ENCODE measurements around the gene TM4SF4. TPM values are rescaled to one million over a fixed set of nuclear protein-coding genes. Genes with fewer than 3 reads are reported as not detected.
"Not testable (repeated sequence)": the region's sequence is repeated elsewhere in the genome, so short reads cannot be mapped to it uniquely, and the experiment has no call there.

Gene TM4SF4, protein sequence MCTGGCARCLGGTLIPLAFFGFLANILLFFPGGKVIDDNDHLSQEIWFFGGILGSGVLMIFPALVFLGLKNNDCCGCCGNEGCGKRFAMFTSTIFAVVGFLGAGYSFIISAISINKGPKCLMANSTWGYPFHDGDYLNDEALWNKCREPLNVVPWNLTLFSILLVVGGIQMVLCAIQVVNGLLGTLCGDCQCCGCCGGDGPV
- total RNA-seq: not detected

DNA sequence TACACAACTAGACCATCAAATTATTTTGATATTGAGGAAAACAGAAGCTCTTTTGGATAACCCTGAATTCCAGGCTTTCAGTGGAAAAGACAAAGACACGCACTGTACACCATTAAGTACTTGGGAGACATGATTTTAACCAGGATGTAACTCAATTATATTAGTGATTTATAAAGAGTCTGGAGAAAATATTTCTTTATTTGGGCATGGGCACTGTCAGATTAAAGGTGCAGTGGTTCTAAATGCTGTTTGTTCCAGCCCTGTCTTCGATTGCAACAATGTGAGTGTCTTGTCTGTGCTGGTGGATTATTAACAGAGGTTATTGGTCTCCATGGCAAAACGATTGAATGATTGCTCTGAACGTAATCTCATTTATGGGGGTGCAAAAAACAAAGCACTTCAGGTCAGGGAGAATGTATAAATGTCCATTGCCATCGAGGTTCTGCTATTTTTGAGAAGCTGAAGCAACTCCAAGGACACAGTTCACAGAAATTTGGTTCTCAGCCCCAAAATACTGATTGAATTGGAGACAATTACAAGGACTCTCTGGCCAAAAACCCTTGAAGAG, at the start of gene TM4SF4:
Gene TM4SF4 (plus strand): TSS at position 448 of the 568 bp plus-strand sequence. CDS start 181 bp downstream, outside the sequence.
- no peak within 1 kb of the TSS for H3K4me3 ChIP-seq (ENCODE audit: low read length)
- H3K4me1 ChIP-seq (ENCODE audit: insufficient read depth, low read length): peaks cover 55% of the 10 kb centered on the region

DNA sequence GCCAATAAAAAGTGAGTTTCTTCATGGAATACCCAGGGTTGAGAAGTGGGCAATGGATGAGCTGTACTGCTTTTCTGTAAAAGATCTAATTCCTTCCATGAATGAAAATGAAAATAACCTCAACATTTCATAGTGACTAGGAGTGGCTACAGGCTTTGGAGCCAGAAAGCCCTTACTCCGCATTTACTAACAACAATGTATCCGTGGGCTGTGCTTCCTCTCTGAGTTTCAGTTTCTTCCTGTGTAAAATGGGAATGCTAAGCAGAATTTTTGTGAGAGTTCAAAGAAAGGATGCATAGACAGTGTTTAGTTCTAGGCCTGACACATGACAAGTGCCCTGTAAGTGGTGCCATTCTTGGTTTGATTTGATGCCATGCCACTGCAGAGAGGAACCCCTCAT, 49.6 kb upstream of the TM4SF4 start:
- Histone ChIP-seq H3K4me3 (ENCODE audit: low read length) (no peak overlapping the region), H3K9me3 (ENCODE audit: low read depth, low read length) (no peaks in the 10 kb centered on the region), H3K27me3 (ENCODE audit: insufficient read depth, low read length) (no peaks in the 10 kb centered on the region), H3K4me1 (ENCODE audit: insufficient read depth, low read length) (peaks cover 8% of the 10 kb centered on the region)

More for the DNA sequence above, at the start of gene TM4SF4:
- H3K27me3 ChIP-seq (ENCODE audit: insufficient read depth, low read length): no peaks in the 10 kb centered on the region
- H3K9me3 ChIP-seq (ENCODE audit: low read depth, low read length): no peaks in the 10 kb centered on the region

DNA sequence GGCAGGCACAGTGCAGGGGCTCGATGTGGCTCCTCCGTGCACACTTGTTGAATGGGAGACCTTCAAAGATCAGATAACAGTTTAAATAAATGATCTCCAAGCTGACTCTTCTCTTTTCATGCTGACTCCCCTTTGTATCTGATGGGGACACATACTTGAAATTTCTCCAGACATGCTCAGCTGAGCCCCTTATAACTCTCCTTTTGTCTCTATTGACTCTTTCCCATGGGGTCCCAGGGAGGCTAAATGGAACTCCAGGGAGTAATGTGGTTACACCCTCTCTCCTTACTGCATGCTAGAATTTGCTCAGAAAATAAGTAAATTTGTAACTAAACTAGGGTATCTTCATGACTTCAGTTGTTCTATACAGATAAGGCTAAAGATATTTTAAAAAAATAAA, 48.2 kb upstream of the TM4SF4 start:
- no peak overlapping the region for H3K4me3 ChIP-seq (ENCODE audit: low read length)
- H3K4me1 ChIP-seq (ENCODE audit: insufficient read depth, low read length): no peaks in the 10 kb centered on the region
- H3K9me3 ChIP-seq (ENCODE audit: low read depth, low read length): no peaks in the 10 kb centered on the region
- no peaks in the 10 kb centered on the region for H3K27me3 ChIP-seq (ENCODE audit: insufficient read depth, low read length)

DNA sequence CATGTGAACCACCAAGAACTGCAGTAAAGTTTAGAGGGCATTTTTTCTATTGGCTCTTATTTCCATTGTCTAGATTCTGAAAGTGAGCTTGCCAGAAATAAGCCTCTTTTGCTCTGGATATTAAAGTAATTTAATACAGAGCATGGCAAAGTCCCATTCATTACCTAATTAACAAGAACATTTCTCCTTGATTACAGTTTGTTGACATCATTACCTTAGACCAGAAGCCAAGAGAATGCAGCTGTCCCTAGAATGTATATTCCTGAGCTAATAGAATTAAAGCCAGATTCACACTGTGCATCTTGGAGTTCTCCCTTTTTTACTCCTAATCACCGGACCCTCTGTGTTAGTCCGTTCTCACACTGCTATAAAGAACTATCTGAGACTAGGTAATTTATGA, 46.4 kb upstream of the TM4SF4 start:
- Histone ChIP-seq H3K4me1 (ENCODE audit: insufficient read depth, low read length) (no peaks in the 10 kb centered on the region), H3K4me3 (ENCODE audit: low read length) (no peak overlapping the region), H3K27me3 (ENCODE audit: insufficient read depth, low read length) (no peaks in the 10 kb centered on the region), H3K9me3 (ENCODE audit: low read depth, low read length) (no peaks in the 10 kb centered on the region)

DNA sequence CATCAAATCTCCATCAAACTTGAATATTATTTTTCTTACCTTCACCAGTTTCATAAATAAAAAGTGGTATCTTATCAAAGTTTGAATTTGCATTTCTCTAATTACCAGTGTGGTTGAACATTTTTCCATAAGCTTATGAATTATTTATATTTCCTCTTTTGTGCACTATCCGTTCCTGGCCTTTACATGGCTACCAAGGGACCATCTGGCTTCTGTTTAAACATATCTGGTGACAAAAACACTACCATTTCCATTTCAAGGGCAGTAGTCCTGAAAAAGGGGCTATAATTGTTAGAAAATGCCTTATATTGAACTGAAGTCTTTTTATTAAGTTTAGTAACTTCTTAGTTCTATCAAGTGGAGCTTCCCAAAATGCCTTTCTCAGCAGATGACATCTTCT, 44.3 kb upstream of the TM4SF4 start:
- Histone ChIP-seq H3K27me3 (ENCODE audit: insufficient read depth, low read length) (no peaks in the 10 kb centered on the region), H3K4me3 (ENCODE audit: low read length) (no peak overlapping the region), H3K9me3 (ENCODE audit: low read depth, low read length) (no peaks in the 10 kb centered on the region), H3K4me1 (ENCODE audit: insufficient read depth, low read length) (no peaks in the 10 kb centered on the region)

DNA sequence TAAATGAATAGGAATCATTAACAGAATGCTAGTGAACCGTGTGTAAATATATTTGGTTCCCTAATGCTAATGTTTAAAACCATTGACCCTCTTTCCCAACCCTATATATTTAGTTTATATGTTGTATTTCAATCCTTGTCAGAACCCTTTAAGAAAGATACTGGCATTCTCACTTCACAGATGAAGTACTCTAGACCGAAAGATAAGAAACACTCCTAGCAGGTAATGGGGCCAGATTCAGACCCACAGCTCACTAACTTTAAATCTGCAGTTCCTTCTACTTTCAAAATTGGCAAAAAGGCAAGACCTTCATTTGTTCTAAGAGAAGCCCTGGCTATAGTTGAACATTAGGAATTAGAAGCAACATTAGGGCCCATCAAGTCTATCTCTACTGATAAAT, 42.3 kb upstream of the TM4SF4 start:
- Histone ChIP-seq H3K4me1 (ENCODE audit: insufficient read depth, low read length) (no peaks in the 10 kb centered on the region), H3K4me3 (ENCODE audit: low read length) (no peak overlapping the region), H3K27me3 (ENCODE audit: insufficient read depth, low read length) (no peaks in the 10 kb centered on the region), H3K9me3 (ENCODE audit: low read depth, low read length) (no peaks in the 10 kb centered on the region)

DNA sequence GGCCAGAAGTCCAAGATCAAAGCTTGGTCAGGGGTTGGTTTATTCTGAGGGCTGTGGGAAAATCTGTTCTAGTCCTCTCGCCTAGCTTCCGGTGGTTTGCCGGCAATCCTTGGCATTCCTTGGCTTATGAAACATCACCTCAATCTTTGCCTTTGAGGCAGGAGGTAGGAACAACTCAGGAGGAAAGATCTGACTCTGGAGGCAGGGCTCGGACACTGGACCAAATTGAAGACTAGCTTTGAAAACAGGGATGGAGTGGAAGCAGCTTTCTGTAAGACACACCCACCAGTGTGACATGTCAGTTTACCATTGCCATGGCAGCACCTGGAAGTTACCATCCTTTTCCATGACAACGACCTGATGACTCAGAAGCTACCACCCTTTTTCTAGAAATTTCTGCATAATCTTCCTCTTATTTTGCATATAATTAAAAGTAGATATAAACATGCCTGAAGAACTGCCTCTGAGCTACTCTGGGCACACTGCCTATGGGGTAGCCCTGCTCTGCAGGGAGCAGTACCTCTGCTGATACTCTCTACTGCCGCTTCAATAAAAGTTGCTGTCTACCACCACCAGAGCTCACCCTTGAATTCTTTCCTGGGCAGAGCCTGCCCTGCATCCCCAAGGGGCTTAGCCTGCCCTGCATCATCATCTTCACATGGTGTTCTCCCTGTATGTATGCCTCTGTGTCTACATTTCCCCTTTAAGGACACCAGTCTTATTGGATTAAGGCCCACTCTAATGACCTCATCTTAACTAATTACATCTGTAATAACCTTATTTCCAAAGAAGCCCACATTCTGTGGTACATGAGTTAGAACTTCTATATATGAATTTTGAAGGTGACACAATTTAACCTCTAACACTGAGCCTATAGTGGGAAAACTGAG, 38.3 kb upstream of the TM4SF4 start:
- Histone ChIP-seq H3K9me3 (ENCODE audit: low read depth, low read length) (no peaks in the 10 kb centered on the region), H3K27me3 (ENCODE audit: insufficient read depth, low read length) (no peaks in the 10 kb centered on the region), H3K4me3 (ENCODE audit: low read length) (no peak overlapping the region), H3K4me1 (ENCODE audit: insufficient read depth, low read length) (no peaks in the 10 kb centered on the region)

DNA sequence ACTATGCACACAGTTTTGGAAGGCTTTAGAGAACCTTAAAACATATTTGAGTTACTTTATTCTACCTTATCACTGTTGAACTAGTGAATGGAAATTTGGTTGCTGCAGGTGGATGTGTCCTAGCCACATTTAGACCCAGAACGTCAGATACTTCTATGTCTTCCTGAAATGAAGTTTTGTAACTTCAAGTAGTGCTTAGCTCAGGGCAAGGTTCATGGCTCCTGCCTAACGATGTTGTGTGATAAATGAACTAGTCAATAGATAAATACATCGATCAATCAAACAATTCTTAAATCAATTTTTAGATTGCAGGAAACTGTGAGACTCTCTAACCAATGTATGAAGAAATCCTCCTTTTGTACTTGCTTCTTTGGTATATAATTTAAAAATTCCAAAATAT, 37.2 kb upstream of the TM4SF4 start:
- Histone ChIP-seq H3K4me1 (ENCODE audit: insufficient read depth, low read length) (no peaks in the 10 kb centered on the region), H3K9me3 (ENCODE audit: low read depth, low read length) (no peaks in the 10 kb centered on the region), H3K27me3 (ENCODE audit: insufficient read depth, low read length) (no peaks in the 10 kb centered on the region), H3K4me3 (ENCODE audit: low read length) (no peak overlapping the region)

DNA sequence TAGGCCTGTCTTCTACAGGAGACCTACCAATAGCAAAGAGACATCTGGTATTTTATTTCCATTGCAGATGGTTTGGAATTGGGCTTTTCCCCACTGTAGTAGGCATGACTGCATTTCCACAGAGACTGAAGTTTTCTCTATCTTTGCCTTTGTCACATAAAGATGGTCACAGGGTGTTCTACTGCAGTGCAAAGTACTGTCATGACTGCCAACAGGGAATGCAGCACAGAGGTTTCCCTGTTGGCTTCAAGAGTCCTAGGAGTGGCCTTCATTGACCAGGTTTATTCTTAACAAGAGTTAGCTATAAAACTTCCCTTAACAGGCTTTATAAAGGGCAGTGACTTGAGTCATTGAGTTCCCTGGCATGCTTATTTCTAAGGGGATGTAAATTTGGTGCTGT, 36.8 kb upstream of the TM4SF4 start:
- peaks cover 2% of the 10 kb centered on the region for H3K4me1 ChIP-seq (ENCODE audit: insufficient read depth, low read length)
- H3K4me3 ChIP-seq (ENCODE audit: low read length): no peak overlapping the region
- no peaks in the 10 kb centered on the region for H3K27me3 ChIP-seq (ENCODE audit: insufficient read depth, low read length)
- H3K9me3 ChIP-seq (ENCODE audit: low read depth, low read length): no peaks in the 10 kb centered on the region

DNA sequence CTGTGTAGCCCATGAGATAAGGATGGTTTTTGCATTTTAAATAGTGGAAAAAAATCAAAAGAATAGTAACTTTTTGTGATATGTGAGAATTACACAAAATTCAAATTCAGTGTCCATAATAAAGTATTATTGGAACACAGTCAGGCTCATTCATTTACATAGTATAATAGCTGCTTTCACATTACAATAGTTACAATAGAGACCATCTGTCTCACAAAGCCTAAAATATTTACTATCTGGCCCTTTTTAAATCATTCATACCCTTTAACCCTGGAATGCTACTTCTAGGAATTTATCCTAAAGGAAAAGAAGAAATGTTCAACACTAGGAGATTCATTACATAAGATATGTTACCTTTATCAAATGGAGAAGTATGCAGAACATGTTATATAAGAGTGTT, 35.5 kb upstream of the TM4SF4 start:
- Histone ChIP-seq H3K4me1 (ENCODE audit: insufficient read depth, low read length) (peaks cover 15% of the 10 kb centered on the region), H3K27me3 (ENCODE audit: insufficient read depth, low read length) (no peaks in the 10 kb centered on the region), H3K4me3 (ENCODE audit: low read length) (no peak overlapping the region), H3K9me3 (ENCODE audit: low read depth, low read length) (no peaks in the 10 kb centered on the region)

DNA sequence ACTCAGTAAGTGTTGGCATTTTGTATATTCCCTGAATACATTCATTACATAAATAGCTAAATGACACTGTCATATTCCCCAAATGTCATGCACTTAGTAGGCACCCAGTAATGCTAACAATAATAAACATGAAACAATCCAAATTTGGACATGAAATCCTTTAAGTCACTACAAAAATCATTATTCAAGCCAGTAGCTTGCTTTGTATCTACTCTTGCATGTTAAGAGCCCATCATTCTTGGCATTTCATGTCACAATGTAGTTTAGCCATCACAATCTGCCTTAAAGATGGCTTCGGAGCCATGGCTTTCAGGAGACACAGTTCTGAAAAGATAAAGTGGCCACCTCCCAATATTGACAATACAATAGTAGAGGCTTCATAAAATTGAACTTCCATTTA, 32.9 kb upstream of the TM4SF4 start:
- Histone ChIP-seq H3K9me3 (ENCODE audit: low read depth, low read length) (no peaks in the 10 kb centered on the region), H3K4me1 (ENCODE audit: insufficient read depth, low read length) (peaks cover 15% of the 10 kb centered on the region), H3K27me3 (ENCODE audit: insufficient read depth, low read length) (no peaks in the 10 kb centered on the region), H3K4me3 (ENCODE audit: low read length) (no peak overlapping the region)

DNA sequence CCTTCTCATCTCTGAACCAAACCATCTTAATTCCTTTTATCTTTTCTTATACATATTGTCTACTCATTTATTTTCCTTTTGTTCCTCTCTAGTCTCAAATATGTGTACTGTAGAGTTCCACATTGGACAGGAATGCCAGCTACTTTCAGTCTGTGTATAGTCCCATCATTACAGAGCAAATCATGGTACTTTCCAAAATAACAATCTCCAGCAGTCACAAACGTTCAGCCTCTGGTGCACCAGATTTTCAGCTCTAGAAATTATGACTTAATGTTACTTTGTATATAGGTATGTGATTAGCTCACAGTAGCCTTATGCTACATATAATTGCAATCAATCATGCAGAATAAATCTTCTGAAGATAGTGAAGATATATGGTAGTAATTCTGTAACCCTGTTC, 32.5 kb upstream of the TM4SF4 start:
- peaks cover 18% of the 10 kb centered on the region for H3K4me1 ChIP-seq (ENCODE audit: insufficient read depth, low read length)
- no peaks in the 10 kb centered on the region for H3K27me3 ChIP-seq (ENCODE audit: insufficient read depth, low read length)
- no peaks in the 10 kb centered on the region for H3K9me3 ChIP-seq (ENCODE audit: low read depth, low read length)
- no peak overlapping the region for H3K4me3 ChIP-seq (ENCODE audit: low read length)

DNA sequence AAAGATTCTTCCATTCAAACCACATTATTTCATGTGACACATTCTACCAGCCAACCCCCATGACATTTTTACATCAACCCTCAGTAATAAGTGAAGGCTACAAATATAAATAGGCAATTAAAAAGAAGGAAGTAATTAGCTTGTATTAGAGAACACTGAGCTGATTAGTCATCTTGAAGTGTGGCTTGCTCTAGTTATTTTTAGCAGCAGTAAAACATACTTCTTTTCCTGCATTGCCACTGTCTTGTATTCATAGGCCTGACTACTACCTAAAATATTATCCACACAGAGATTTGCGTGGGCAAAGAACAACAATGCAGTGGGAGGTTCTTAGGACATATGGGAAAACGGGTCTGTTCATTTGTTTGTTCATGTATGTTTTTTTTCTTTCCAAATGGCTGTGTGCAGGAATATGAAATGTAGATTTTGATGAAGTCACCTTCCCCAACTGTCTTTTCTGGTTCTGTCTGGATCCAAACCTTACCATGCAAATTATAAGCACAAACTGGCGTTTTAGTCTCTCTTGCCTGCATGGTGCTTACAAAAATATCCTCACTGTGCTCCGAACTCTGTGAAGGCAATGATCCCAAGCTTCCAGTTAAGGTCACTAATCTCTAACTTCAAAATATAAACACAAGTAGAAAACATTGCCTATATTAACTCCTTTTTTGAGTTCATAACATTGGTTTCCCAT, 31.5 kb upstream of the TM4SF4 start:
- Histone ChIP-seq H3K27me3 (ENCODE audit: insufficient read depth, low read length) (no peaks in the 10 kb centered on the region), H3K9me3 (ENCODE audit: low read depth, low read length) (no peaks in the 10 kb centered on the region), H3K4me3 (ENCODE audit: low read length) (no peak overlapping the region), H3K4me1 (ENCODE audit: insufficient read depth, low read length) (peaks cover 28% of the 10 kb centered on the region)

DNA sequence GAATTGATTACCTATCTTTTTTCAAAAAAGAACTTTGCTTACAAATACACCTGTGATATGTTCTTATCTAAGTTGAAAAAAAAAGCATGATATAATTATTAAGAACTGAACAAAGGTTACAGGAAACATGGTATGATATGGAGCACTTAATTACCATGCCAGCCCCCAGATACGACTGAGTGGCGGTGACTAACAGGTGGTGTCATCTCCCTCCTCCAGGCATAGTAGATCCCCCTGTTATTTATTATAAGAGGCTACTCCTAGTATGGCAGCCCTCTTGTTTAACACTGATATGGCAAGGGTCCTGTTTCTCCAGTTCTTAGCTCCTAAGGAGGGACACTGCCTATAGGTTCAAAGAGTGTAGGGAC, 31.0 kb upstream of the TM4SF4 start:
- Histone ChIP-seq H3K4me1 (ENCODE audit: insufficient read depth, low read length) (peaks cover 33% of the 10 kb centered on the region), H3K9me3 (ENCODE audit: low read depth, low read length) (no peaks in the 10 kb centered on the region), H3K27me3 (ENCODE audit: insufficient read depth, low read length) (no peaks in the 10 kb centered on the region), H3K4me3 (ENCODE audit: low read length) (no peak overlapping the region)

DNA sequence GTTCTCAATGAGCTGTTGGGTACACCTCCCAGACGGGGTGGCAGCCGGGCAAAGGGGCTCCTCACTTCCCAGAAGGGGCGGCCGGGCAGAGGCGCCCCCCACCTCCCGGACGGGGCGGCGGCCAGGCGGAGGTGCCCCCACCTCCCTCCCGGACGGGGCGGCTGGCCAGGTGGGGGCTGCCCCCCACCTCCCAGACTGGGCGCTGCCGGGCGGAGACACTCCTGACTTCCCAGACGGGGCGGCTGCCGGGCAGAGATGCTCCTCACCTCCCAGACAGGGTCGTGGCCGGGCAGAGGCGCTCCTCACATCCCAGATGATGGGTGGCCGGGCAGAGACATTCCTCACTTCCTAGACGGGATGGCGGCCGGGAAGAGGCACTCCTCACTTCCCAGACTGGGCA, 29.6 kb upstream of the TM4SF4 start:
- H3K27me3 ChIP-seq (ENCODE audit: insufficient read depth, low read length); H3K4me3 ChIP-seq (ENCODE audit: low read length); H3K9me3 ChIP-seq (ENCODE audit: low read depth, low read length): not testable (repeated sequence)
- H3K4me1 ChIP-seq (ENCODE audit: insufficient read depth, low read length): peaks cover 47% of the 10 kb centered on the region

All from mononuclear cell (primary cell).